ENCODE data around the gene SYTL2. TPM values are rescaled to one million over a fixed set of nuclear protein-coding genes. Genes with fewer than 3 reads are reported as not detected.

The SYTL2 gene
- total RNA-seq, 1 experiment from 2014 or later, result 132 TPM

DNA sequence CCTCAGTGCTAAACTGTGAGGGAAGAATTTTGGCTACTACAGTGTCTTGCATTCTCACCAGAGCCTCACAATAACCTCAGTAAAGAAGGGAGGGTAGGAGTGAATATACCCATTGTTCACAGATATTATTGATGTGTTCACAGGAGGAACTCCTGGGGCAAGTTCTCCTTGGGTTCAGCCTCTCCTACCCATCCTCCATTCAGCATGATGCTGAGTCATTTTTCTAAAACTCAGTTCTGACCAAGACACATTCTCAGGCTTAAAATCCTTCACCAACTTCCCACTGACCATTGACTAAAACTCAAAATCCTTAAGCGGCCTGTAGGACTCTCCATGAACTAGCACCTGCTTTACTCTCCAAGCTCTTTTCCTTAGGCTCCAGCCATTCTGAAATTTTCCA lies 48.7 kb downstream of the SYTL2 start:
- no peak overlapping the region for H3K4me3 ChIP-seq (ENCODE audit: low read depth in 2 of 2, low read length in 2 of 2)
- BruUV-seq (replicated peaks), result no TSS peak
- no peaks in the 10 kb centered on the region for H3K9me3 ChIP-seq (ENCODE audit: control insufficient read depth, insufficient read depth, low read depth, low read length)
- CTCF ChIA-PET, result no interaction called here
- TF ChIP-seq TCF7L2 (IDR thresholded peaks at IDR 0.05; ENCODE audit: low read depth, low read length), result no peak
- TF ChIP-seq POLR2AphosphoS5 (IDR thresholded peaks at IDR 0.05; ENCODE audit: low read depth, low read length), result no peak
- TF ChIP-seq, protein P1, sequence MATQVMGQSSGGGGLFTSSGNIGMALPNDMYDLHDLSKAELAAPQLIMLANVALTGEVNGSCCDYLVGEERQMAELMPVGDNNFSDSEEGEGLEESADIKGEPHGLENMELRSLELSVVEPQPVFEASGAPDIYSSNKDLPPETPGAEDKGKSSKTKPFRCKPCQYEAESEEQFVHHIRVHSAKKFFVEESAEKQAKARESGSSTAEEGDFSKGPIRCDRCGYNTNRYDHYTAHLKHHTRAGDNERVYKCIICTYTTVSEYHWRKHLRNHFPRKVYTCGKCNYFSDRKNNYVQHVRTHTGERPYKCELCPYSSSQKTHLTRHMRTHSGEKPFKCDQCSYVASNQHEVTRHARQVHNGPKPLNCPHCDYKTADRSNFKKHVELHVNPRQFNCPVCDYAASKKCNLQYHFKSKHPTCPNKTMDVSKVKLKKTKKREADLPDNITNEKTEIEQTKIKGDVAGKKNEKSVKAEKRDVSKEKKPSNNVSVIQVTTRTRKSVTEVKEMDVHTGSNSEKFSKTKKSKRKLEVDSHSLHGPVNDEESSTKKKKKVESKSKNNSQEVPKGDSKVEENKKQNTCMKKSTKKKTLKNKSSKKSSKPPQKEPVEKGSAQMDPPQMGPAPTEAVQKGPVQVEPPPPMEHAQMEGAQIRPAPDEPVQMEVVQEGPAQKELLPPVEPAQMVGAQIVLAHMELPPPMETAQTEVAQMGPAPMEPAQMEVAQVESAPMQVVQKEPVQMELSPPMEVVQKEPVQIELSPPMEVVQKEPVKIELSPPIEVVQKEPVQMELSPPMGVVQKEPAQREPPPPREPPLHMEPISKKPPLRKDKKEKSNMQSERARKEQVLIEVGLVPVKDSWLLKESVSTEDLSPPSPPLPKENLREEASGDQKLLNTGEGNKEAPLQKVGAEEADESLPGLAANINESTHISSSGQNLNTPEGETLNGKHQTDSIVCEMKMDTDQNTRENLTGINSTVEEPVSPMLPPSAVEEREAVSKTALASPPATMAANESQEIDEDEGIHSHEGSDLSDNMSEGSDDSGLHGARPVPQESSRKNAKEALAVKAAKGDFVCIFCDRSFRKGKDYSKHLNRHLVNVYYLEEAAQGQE (IDR thresholded peaks at IDR 0.05; ENCODE audit: insufficient read depth in 1 of 2, low read depth in 2 of 2, low read length in 1 of 2), result no peak
- TF ChIP-seq, protein P2, sequence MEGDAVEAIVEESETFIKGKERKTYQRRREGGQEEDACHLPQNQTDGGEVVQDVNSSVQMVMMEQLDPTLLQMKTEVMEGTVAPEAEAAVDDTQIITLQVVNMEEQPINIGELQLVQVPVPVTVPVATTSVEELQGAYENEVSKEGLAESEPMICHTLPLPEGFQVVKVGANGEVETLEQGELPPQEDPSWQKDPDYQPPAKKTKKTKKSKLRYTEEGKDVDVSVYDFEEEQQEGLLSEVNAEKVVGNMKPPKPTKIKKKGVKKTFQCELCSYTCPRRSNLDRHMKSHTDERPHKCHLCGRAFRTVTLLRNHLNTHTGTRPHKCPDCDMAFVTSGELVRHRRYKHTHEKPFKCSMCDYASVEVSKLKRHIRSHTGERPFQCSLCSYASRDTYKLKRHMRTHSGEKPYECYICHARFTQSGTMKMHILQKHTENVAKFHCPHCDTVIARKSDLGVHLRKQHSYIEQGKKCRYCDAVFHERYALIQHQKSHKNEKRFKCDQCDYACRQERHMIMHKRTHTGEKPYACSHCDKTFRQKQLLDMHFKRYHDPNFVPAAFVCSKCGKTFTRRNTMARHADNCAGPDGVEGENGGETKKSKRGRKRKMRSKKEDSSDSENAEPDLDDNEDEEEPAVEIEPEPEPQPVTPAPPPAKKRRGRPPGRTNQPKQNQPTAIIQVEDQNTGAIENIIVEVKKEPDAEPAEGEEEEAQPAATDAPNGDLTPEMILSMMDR (IDR thresholded peaks at IDR 0.05), result no peak
- no peak for TF ChIP-seq SIN3A (IDR thresholded peaks at IDR 0.05; ENCODE audit: borderline replicate concordance, insufficient read depth, low read depth, low read length)
- H3K27ac ChIP-seq (ENCODE audit: low read length), result 0 out of 2 replicates have a peak overlapping the region, but pooled peaks have one; percentile 2
- peaks cover 19% of the 10 kb centered on the region for H3K4me1 ChIP-seq (ENCODE audit: control insufficient read depth, insufficient read depth, low read length)
- in situ Hi-C loops (cut with HindIII; ENCODE audit: low pct_unique_long_range_greater_than_20kb, low sequenced_read_pairs) (no loop called here), intact Hi-C loops (cut with micrococcal nuclease; ENCODE audit: unreplicated experiment) (no loop called here)
- no peak for DNase-seq (ENCODE audit: low read depth, low spot score)
- ATAC-seq, result no peak
- POLR2A ChIA-PET, result no interaction called here
- no peaks in the 10 kb centered on the region for H3K27me3 ChIP-seq (ENCODE audit: control insufficient read depth, insufficient read depth, low read length)
- no peaks in the 10 kb centered on the region for H3K36me3 ChIP-seq (ENCODE audit: control insufficient read depth, insufficient read depth, low read length)

DNA sequence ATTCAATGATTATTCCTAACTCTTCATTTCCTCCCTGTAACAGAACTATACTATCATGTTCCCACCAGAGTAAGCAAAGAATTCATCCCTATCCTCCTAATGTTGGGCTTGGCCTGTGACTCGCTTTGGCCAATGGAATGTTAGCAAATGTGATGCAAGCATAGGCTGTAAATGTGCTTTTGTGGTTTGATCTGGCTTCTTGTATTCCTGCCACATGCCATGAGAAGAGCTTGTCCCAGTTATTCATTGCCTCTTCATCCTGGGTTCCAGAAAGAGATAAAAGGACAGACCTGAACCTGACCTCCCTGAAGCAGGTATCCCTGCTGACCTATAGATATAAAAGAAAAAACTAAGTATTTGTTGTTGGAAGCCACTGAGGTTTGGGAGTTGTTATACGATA lies 51.0 kb downstream of the SYTL2 start:
- DNase-seq (ENCODE audit: low read depth, low spot score), result no peak
- no TSS peak for BruUV-seq (replicated peaks)
- in situ Hi-C loops (cut with HindIII; ENCODE audit: low pct_unique_long_range_greater_than_20kb, low sequenced_read_pairs) (no loop called here), intact Hi-C loops (cut with micrococcal nuclease; ENCODE audit: unreplicated experiment) (no loop called here)
- ATAC-seq, result no peak
- TF ChIP-seq SIN3A (IDR thresholded peaks at IDR 0.05; ENCODE audit: borderline replicate concordance, insufficient read depth, low read depth, low read length) (no peak), TCF7L2 (IDR thresholded peaks at IDR 0.05; ENCODE audit: low read depth, low read length) (no peak), POLR2AphosphoS5 (IDR thresholded peaks at IDR 0.05; ENCODE audit: low read depth, low read length) (no peak)
- TF ChIP-seq, protein P1 (IDR thresholded peaks at IDR 0.05; ENCODE audit: insufficient read depth in 1 of 2, low read depth in 2 of 2, low read length in 1 of 2), result no peak
- TF ChIP-seq, protein P2 (IDR thresholded peaks at IDR 0.05), result no peak
- H3K27ac ChIP-seq (ENCODE audit: low read length), result no peak overlapping the region; the same call in none of the 2 replicates
- H3K4me3 ChIP-seq (ENCODE audit: low read depth in 2 of 2, low read length in 2 of 2), result no peak overlapping the region
- peaks cover 19% of the 10 kb centered on the region for H3K4me1 ChIP-seq (ENCODE audit: control insufficient read depth, insufficient read depth, low read length)
- POLR2A ChIA-PET, result no interaction called here
- H3K27me3 ChIP-seq (ENCODE audit: control insufficient read depth, insufficient read depth, low read length), result no peaks in the 10 kb centered on the region
- H3K36me3 ChIP-seq (ENCODE audit: control insufficient read depth, insufficient read depth, low read length), result peaks cover 6% of the 10 kb centered on the region; the same call in 1 of the 2 replicates
- H3K9me3 ChIP-seq (ENCODE audit: control insufficient read depth, insufficient read depth, low read depth, low read length), result no peaks in the 10 kb centered on the region
- CTCF ChIA-PET, result no interaction called here

Measured in Panc1 (cell line).